TTC549 (cell line): ENCODE measurements around the gene C9orf153.
"Not testable (repeated sequence)": the region's sequence is repeated elsewhere in the genome, so short reads cannot be mapped to it uniquely, and the experiment has no call there.

ENCODE experiments used
- FAIRE-seq: peaks from 2 replicates; lab custom pipeline; 2012; peaks lifted over from hg19 to GRCh38; lab: Jason Lieb, UNC

C9orf153 gene

GRCh38 chr9:86259557-86259956 lies at the start of gene C9orf153:
C9orf153 (minus strand) TSS chr9:86259657; CDS start chr9:86229603, 30,054 bp downstream.
- no peak for FAIRE-seq

GRCh38 chr9:86308687-86309086 lies 49.2 kb upstream of the C9orf153 start:
- no peak for FAIRE-seq

GRCh38 chr9:86304236-86304730 lies 44.8 kb upstream of the C9orf153 start:
- no peak for FAIRE-seq

GRCh38 chr9:86303316-86303975 lies 44.0 kb upstream of the C9orf153 start:
- no peak for FAIRE-seq

GRCh38 chr9:86301686-86302085 lies 42.2 kb upstream of the C9orf153 start:
- no peak for FAIRE-seq

GRCh38 chr9:86300701-86301100 lies 41.2 kb upstream of the C9orf153 start:
- FAIRE-seq: no peak

GRCh38 chr9:86298873-86299272 lies 39.4 kb upstream of the C9orf153 start:
- no peak for FAIRE-seq

- not testable (repeated sequence) for FAIRE-seq
These were observed 30.9 kb upstream of the C9orf153 start for GRCh38 chr9:86290341-86290740.

- FAIRE-seq: no peak
These were observed 29.2 kb upstream of the C9orf153 start for GRCh38 chr9:86288499-86289198.

GRCh38 chr9:86287013-86287412 lies 27.6 kb upstream of the C9orf153 start:
- FAIRE-seq: peak; percentile 28

- no peak for FAIRE-seq
These were observed 26.8 kb upstream of the C9orf153 start for GRCh38 chr9:86286278-86286677.

- no peak for FAIRE-seq
These were observed 25.8 kb upstream of the C9orf153 start for GRCh38 chr9:86285261-86285660.

- FAIRE-seq: no peak
These were observed 23.6 kb upstream of the C9orf153 start for GRCh38 chr9:86282979-86283535.

- FAIRE-seq: no peak
These were observed 22.9 kb upstream of the C9orf153 start, which contains the start of gene ISCA1 for GRCh38 chr9:86282077-86282978. ISCA1 (minus strand) TSS chr9:86282538; CDS start chr9:86282458, 80 bp downstream.

- no peak for FAIRE-seq
These were observed 22.2 kb upstream of the C9orf153 start for GRCh38 chr9:86281593-86282076.

GRCh38 chr9:86280580-86280979 lies 21.1 kb upstream of the C9orf153 start:
- no peak for FAIRE-seq

GRCh38 chr9:86279839-86280238 lies 20.4 kb upstream of the C9orf153 start:
- no peak for FAIRE-seq

- FAIRE-seq: no peak
These were observed 17.6 kb upstream of the C9orf153 start for GRCh38 chr9:86277072-86277471.

- FAIRE-seq: no peak
These were observed 16.5 kb upstream of the C9orf153 start for GRCh38 chr9:86275962-86276361.

- no peak for FAIRE-seq
These were observed 15.6 kb upstream of the C9orf153 start for GRCh38 chr9:86274821-86275643.

GRCh38 chr9:86272221-86272620 lies 12.8 kb upstream of the C9orf153 start:
- no peak for FAIRE-seq
